H1 (cell line): ENCODE data around the gene EXOC3L1. TPM values are rescaled to one million over a fixed set of nuclear protein-coding genes. Genes with fewer than 3 reads are reported as not detected.

Source experiments
- CTCF ChIA-PET: fragments of 300-600 bp; sonication (Branson Sonifier 250); formaldehyde crosslinking; loops from one replicate; lab custom pipeline; 2021; ENCODE audit not compliant: partially characterized antibody; lab: Charles Lee
- POLR2A ChIA-PET: fragments of 300-600 bp; sonication (Branson Sonifier 250); formaldehyde crosslinking; loops from one replicate; lab custom pipeline; 2021; ENCODE audit warnings: inconsistent platforms; ENCODE audit not compliant: partially characterized antibody; lab: Charles Lee
- DNase-seq, 2 experiments: peaks; one replicate each; pipeline versions ENCODE4 v3.0.0 to v3.0.0-alpha.2; 2010 to 2022; ENCODE audit warnings: low spot score in 2 of 2, low read depth in 1 of 2, mixed read lengths in 1 of 2
- FAIRE-seq: peaks from 2 replicates; lab custom pipeline; 2011; peaks lifted over from hg19 to GRCh38; lab: Jason Lieb, UNC
- H2AFZ ChIP-seq: 2 replicates; pipeline ENCODE4 v1.8.1; 2012; ENCODE audit warnings: low read length, inconsistent platforms
- H2AK5ac ChIP-seq: 2 replicates; pipeline ENCODE4 v1.6.1; 2013; ENCODE audit warnings: low read depth, low read length
- H2BK120ac ChIP-seq: replicated peaks from 2 replicates; pipeline ENCODE3; 2013; ENCODE audit warnings: low read depth, low read length, inconsistent platforms
- H2BK12ac ChIP-seq: 2 replicates; pipeline ENCODE4 v1.6.1; 2013; ENCODE audit warnings: low read depth, low read length
- H2BK15ac ChIP-seq: 2 replicates; pipeline ENCODE4 v1.6.1; 2013; ENCODE audit warnings: low read length
- H2BK20ac ChIP-seq: 2 replicates; pipeline ENCODE4 v1.6.1; 2013; ENCODE audit warnings: low read length
- H2BK5ac ChIP-seq: 2 replicates; pipeline ENCODE4 v1.6.1; 2013; ENCODE audit warnings: low read depth, low read length
- H3K14ac ChIP-seq: 2 replicates; pipeline ENCODE4 v1.6.1; 2013; ENCODE audit warnings: inconsistent platforms; ENCODE audit not compliant: insufficient read length
- H3K18ac ChIP-seq: 2 replicates; pipeline ENCODE4 v1.6.1; 2013; ENCODE audit warnings: low read length; ENCODE audit errors: extremely low read depth
- H3K23ac ChIP-seq: 2 replicates; pipeline ENCODE4 v1.6.1; 2013; ENCODE audit warnings: inconsistent platforms; ENCODE audit not compliant: insufficient read length
- H3K23me2 ChIP-seq: 2 replicates; pipeline ENCODE4 v1.6.1; 2013; ENCODE audit warnings: low read depth, low read length
- H3K27ac ChIP-seq: 2 replicates; pipeline ENCODE4 v1.6.1; 2011; ENCODE audit warnings: low read depth, low read length, inconsistent platforms
- H3K27me3 ChIP-seq, 4 experiments: replicated peaks in 1 of 4; 1 replicate in 1 of 4; 2 replicates in 3 of 4; pipeline versions ENCODE4 v1.6.1 to v1.8.1; 2011 to 2013; ENCODE audit warnings: low read length in 3 of 4, mild to moderate bottlenecking in 3 of 4, inconsistent platforms in 2 of 4, mixed read lengths in 2 of 4, moderate library complexity in 1 of 4; ENCODE audit not compliant: control insufficient read depth in 3 of 4, insufficient read depth in 3 of 4; ENCODE audit errors: extremely low read depth in 1 of 4
- H3K36me3 ChIP-seq, 4 experiments: 2 replicates each; pipeline versions ENCODE4 v1.6.1 to v1.8.1; 2011 to 2013; ENCODE audit warnings: mild to moderate bottlenecking in 4 of 4, low read length in 3 of 4, moderate library complexity in 2 of 4, control low read depth in 1 of 4, inconsistent platforms in 1 of 4; ENCODE audit not compliant: insufficient read depth in 4 of 4, control insufficient read depth in 2 of 4
- H3K4ac ChIP-seq: replicated peaks from 2 replicates; pipeline ENCODE3; 2013; ENCODE audit warnings: low read length, low read depth, mixed read lengths, inconsistent platforms; ENCODE audit not compliant: insufficient read length
- H3K4me1 ChIP-seq, 4 experiments: replicated peaks in 1 of 4; 1 replicate in 1 of 4; 2 replicates in 3 of 4; pipeline versions ENCODE4 v1.6.1 to v1.8.1; 2011 to 2013; ENCODE audit warnings: low read length in 3 of 4, inconsistent platforms in 2 of 4, mixed read lengths in 1 of 4; ENCODE audit not compliant: insufficient read depth in 4 of 4, control insufficient read depth in 3 of 4
- H3K4me2 ChIP-seq, 2 experiments: 2 replicates each; pipeline versions ENCODE4 v1.6.1 to v1.8.1; 2011 to 2013; ENCODE audit warnings: low read depth in 2 of 2, low read length in 2 of 2, control low read depth in 1 of 2, inconsistent platforms in 1 of 2, mild to moderate bottlenecking in 1 of 2; ENCODE audit not compliant: insufficient read depth in 1 of 2
- H3K4me3 ChIP-seq, 4 experiments: fragments of 200-600, 300-600 bp in 1 of 4; sonication (generic), shearing (Covaris generic), sonication (Bioruptor Twin) in 1 of 4; 2 replicates each; pipeline versions ENCODE4 v1.5.1 to v1.8.1; 2011 to 2016; ENCODE audit warnings: low read length in 4 of 4, low read depth in 3 of 4, control low read depth in 2 of 4, inconsistent platforms in 2 of 4, mild to moderate bottlenecking in 2 of 4, mixed read lengths in 1 of 4, moderate library complexity in 1 of 4; ENCODE audit not compliant: insufficient read depth in 2 of 4; ENCODE audit errors: extremely low read depth in 1 of 4
- H3K56ac ChIP-seq: replicated peaks from 2 replicates; pipeline ENCODE3; 2013; ENCODE audit warnings: low read depth, mild to moderate bottlenecking, mixed read lengths, low read length, inconsistent platforms; ENCODE audit not compliant: insufficient read length
- H3K79me1 ChIP-seq: 2 replicates; pipeline ENCODE4 v1.6.1; 2013; ENCODE audit warnings: low read depth, low read length, control low read depth
- H3K79me2 ChIP-seq, 2 experiments: 2 replicates each; pipeline versions ENCODE4 v1.6.1 to v1.8.1; 2012 to 2013; ENCODE audit warnings: low read length in 2 of 2, mild to moderate bottlenecking in 2 of 2, inconsistent platforms in 1 of 2; ENCODE audit not compliant: insufficient read depth in 2 of 2, control insufficient read depth in 1 of 2
- H3K9ac ChIP-seq, 4 experiments: replicated peaks in 1 of 4; 1 replicate in 1 of 4; 2 replicates in 3 of 4; pipeline versions ENCODE4 v1.6.1 to v1.8.1; 2011 to 2013; ENCODE audit warnings: low read depth in 3 of 4, low read length in 3 of 4, control low read depth in 2 of 4, mild to moderate bottlenecking in 2 of 4, moderate library complexity in 2 of 4, inconsistent platforms in 1 of 4; ENCODE audit errors: extremely low read depth in 1 of 4
- H3K9me3 ChIP-seq, 2 experiments: 2 replicates each; pipeline versions ENCODE4 v1.6.1 to v1.8.1; 2012 to 2013; ENCODE audit warnings: mild to moderate bottlenecking in 2 of 2, moderate library complexity in 2 of 2, control low read depth in 1 of 2, inconsistent platforms in 1 of 2, low read depth in 1 of 2, low read length in 1 of 2, mixed read lengths in 1 of 2; ENCODE audit not compliant: insufficient read depth in 2 of 2
- H4K20me1 ChIP-seq, 2 experiments: replicated peaks in 1 of 2; 2 replicates each; pipeline versions ENCODE3 to v1.8.1; 2011 to 2013; ENCODE audit warnings: inconsistent platforms in 2 of 2, low read length in 2 of 2, mild to moderate bottlenecking in 1 of 2; ENCODE audit not compliant: insufficient read depth in 2 of 2, control insufficient read depth in 1 of 2
- H4K5ac ChIP-seq: 2 replicates; pipeline ENCODE4 v1.6.1; 2013; ENCODE audit warnings: low read length, low read depth, mixed read lengths, inconsistent platforms; ENCODE audit not compliant: insufficient read length
- H4K8ac ChIP-seq: 2 replicates; pipeline ENCODE4 v1.8.0; 2013; ENCODE audit warnings: mild to moderate bottlenecking, moderate library complexity, low read length, inconsistent platforms; ENCODE audit not compliant: insufficient read depth; ENCODE audit errors: extremely low read depth
- H4K91ac ChIP-seq: replicated peaks from 2 replicates; pipeline ENCODE3; 2013; ENCODE audit warnings: low read length, mixed read lengths, inconsistent platforms; ENCODE audit not compliant: insufficient read length
- EP300 ChIP-seq, 2 experiments: IDR thresholded peaks; 1 replicate in 1 of 2; 2 replicates in 1 of 2; pipeline ENCODE4 v1.6.1; 2011 to 2012; ENCODE audit warnings: low read depth in 2 of 2, low read length in 2 of 2, mild to moderate bottlenecking in 2 of 2, borderline replicate concordance in 1 of 2, inconsistent platforms in 1 of 2, moderate library complexity in 1 of 2
- EZH2 ChIP-seq: fragments of 200-600 bp; sonication (generic); IDR thresholded peaks from 2 replicates; pipeline ENCODE4 v1.7.1; 2012; ENCODE audit warnings: low read depth, mild to moderate bottlenecking, moderate library complexity, low read length, inconsistent platforms; ENCODE audit not compliant: severe bottlenecking
- KDM4A ChIP-seq: IDR thresholded peaks from one replicate; pipeline ENCODE4 v1.7.1; 2012; ENCODE audit warnings: low read depth, mild to moderate bottlenecking, moderate library complexity, low read length, inconsistent platforms; ENCODE audit not compliant: severe bottlenecking
- RBBP5 ChIP-seq: IDR thresholded peaks from 2 replicates; pipeline ENCODE4 v1.7.1; 2012; ENCODE audit warnings: low read depth, mild to moderate bottlenecking, inconsistent platforms, low read length, moderate library complexity, borderline replicate concordance
- RNF2 ChIP-seq: fragments of 200-900, 300-1000 bp; sonication (generic); IDR thresholded peaks from 2 replicates; pipeline ENCODE4 v1.7.1; 2016; ENCODE audit warnings: borderline replicate concordance, low read depth, mild to moderate bottlenecking, antibody characterized with exemption, low read length; ENCODE audit not compliant: poor library complexity, severe bottlenecking; ENCODE audit errors: missing control alignments
- SP1 ChIP-seq: IDR thresholded peaks from 2 replicates; pipeline ENCODE4 v1.6.1; 2011; ENCODE audit warnings: low read depth, low read length
- TAF7 ChIP-seq: optimal IDR thresholded peaks from 2 replicates; pipeline ENCODE3; 2011; ENCODE audit warnings: low read depth, mild to moderate bottlenecking, inconsistent platforms, low read length, moderate library complexity, borderline replicate concordance
- TCF12 ChIP-seq: IDR thresholded peaks from 2 replicates; pipeline ENCODE4 v1.6.1; 2011; ENCODE audit warnings: low read depth, mild to moderate bottlenecking, low read length
- WGBS, 2 experiments: shearing (Covaris generic) in 1 of 2; methylation state at CpG; one replicate each; pipeline versions ENCODE4 v1.1.6 to v1.1.7; 2013 to 2015; ENCODE audit warnings: low lambda C conversion rate in 2 of 2, mixed read lengths in 2 of 2, inconsistent platforms in 1 of 2, low coverage in 1 of 2, missing lambda C conversion rate in 1 of 2; ENCODE audit not compliant: insufficient replicate concordance in 2 of 2, insufficient coverage in 1 of 2, insufficient read length in 1 of 2; ENCODE audit errors: extremely low coverage in 1 of 2, missing lambda C conversion rate in 1 of 2; 5-methylcytosine and 5-hydroxymethylcytosine counted together
- polyA plus RNA-seq, 7 experiments: library from polyadenylated mRNA; depleted of rRNA in 3 of 7; stranded (reverse) in 5 of 7; unstranded in 2 of 7; fragments of >200 nt in 5 of 7; fragments of 200-250 nt in 2 of 7; gene quantifications; 1 replicate in 5 of 7; 2 replicates in 1 of 7; 4 replicates in 1 of 7; pipeline versions ENCODE4 v1.2.1 to v1.2.3, GENCODE V29; 2011 to 2013; ENCODE audit warnings: missing spikeins in 2 of 7, mixed read lengths in 2 of 7
- total RNA-seq: library from RNA; stranded (reverse); fragmentation: NEBNext Ultra II Directional; extraction: Animal tissue kit (Norgen Biotek cat#: 25700); gene quantifications from 2 replicates; pipeline ENCODE4 v1.2.1, GENCODE V29; 2021
- TF ChIP-seq, protein P1 (sequence below): IDR thresholded peaks from 2 replicates; pipeline ENCODE4 v1.6.1; 2012; ENCODE audit warnings: inconsistent platforms

EXOC3L1 gene
- total and polyA plus RNA-seq, 2 of the 8 experiments (the other 6 are each of a cell fraction or from before 2014, with no cell fraction given): 1.3 TPM

DNA sequence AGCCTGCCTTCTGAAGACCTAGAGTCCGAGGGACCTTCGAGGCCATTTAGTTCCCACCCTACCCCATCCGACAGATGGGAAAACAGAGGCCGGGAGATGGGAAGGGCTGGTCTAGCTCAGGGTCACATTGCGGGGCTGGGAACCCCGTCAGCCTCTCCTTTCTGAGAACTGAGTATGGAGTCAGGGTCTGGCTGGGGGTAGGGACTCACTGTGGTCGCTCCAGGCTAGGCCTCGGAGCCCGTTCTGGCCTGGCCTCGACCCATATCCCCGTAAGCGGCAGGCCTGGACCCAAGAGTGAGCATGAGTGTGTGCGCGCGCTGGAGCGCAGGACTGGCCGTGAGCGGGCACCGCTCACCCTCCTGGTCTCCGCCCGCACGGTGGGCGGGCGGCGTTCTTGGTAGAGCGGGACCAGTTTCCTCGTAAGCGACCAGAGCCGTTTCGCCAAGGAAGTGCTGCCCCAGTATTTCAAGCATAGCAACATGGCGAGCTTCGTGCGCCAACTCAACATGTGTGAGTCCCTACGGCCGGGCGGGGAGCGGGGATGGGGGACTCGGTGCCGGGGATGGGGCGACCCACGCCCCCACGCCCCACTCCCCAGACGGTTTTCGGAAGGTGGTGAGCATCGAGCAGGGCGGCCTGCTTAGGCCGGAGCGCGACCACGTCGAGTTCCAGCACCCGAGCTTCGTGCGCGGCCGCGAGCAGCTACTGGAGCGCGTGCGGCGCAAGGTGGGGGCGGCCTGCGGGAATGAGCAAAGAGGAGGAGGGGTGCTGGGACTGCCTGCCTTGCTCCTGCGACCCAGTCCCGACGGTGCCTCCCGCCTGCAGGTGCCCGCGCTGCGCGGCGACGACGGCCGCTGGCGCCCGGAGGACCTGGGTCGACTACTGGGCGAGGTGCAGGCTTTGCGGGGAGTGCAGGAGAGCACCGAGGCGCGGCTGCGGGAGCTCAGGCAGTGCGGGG is 24.5 kb downstream of the EXOC3L1 start:
- no peak overlapping the region for H2BK5ac ChIP-seq
- H3K18ac ChIP-seq: no peak overlapping the region
- peaks cover 0 to 14% (median 0%) of the 10 kb centered on the region in 4 experiments; a peak in 1 of 8 replicates for H3K36me3 ChIP-seq
- no peak overlapping the region for H3K14ac ChIP-seq
- CTCF ChIA-PET: interaction anchor here (0.8 to 19.3 kb wide), 8 partner anchors 8 to 235 kb away, joined by 3 to 291 read pairs (median 3); partner anchors contain the start of genes B3GNT9, FBXL8, MATCAP1 and TRADD
- H2BK20ac ChIP-seq: no peak overlapping the region; the same call in 1 of the 2 replicates
- H3K4me3 ChIP-seq: peak overlapping the region in 3 of 4 experiments; percentile 8 to 55 (median 19); a peak in 5 of 8 replicates
- peaks cover 0 to 41% (median 33%) of the 10 kb centered on the region in 4 experiments; a peak in 6 of 7 replicates for H3K4me1 ChIP-seq
- H4K5ac ChIP-seq: no peak overlapping the region
- FAIRE-seq (no peak), DNase-seq (peak in 1 of 2 experiments; percentile 72)
- no peak overlapping the region for H2AFZ ChIP-seq
- H3K56ac ChIP-seq: no peak overlapping the region
- H3K79me1 ChIP-seq: no peaks in the 10 kb centered on the region
- no peaks in the 10 kb centered on the region for H3K79me2 ChIP-seq
- H4K91ac ChIP-seq: no peak overlapping the region
- peak overlapping the region; percentile 71 for H4K8ac ChIP-seq
- peaks cover 2 to 25% of the 10 kb centered on the region in 2 experiments for H4K20me1 ChIP-seq
- POLR2A ChIA-PET: interaction anchor here (0.6 to 7.9 kb wide), 5 partner anchors 11 to 31 kb away, joined by 3 to 59 read pairs (median 4); partner anchors contain the start of gene B3GNT9
- WGBS, 2 experiments: 6% methylated on average over 56 of the region's 85 CpGs; no CpG with 5 or more reads in 1 of the 2 experiments
- no peak overlapping the region for H2BK120ac ChIP-seq
- H3K9me3 ChIP-seq: no peaks in the 10 kb centered on the region
- H3K9ac ChIP-seq: no peak overlapping the region
- no peak overlapping the region for H2BK15ac ChIP-seq
- no peak overlapping the region for H3K27ac ChIP-seq
- H3K23me2 ChIP-seq: peaks cover 12% of the 10 kb centered on the region
- H3K4ac ChIP-seq: no peak overlapping the region
- H3K27me3 ChIP-seq: peaks cover 86 to 99% (median 97%) of the 10 kb centered on the region in 4 experiments
- H2AK5ac ChIP-seq: no peak overlapping the region
- H3K4me2 ChIP-seq: peak overlapping the region; percentile 71 to 82
- peak overlapping the region; percentile 90; the same call in 1 of the 2 replicates for H2BK12ac ChIP-seq
- no peak overlapping the region for H3K23ac ChIP-seq
- TF ChIP-seq TCF12 (no peak), TAF7 (no peak), RBBP5 (0 out of 2 replicates have a peak, but pooled peaks have one; percentile 38), KDM4A (peak; percentile 65), SP1 (no peak), EP300 (IDR thresholded peaks at IDR 0.05; ENCODE audit: borderline replicate concordance in 1 of 2, low read depth in 2 of 2, low read length in 2 of 2) (no peak), RNF2 (peak; percentile 89), EZH2 (peak; percentile 97)
- TF ChIP-seq, protein P1, sequence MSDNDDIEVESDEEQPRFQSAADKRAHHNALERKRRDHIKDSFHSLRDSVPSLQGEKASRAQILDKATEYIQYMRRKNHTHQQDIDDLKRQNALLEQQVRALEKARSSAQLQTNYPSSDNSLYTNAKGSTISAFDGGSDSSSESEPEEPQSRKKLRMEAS: peak; percentile 90
